ENCODE data around the gene GLMN.
A peak's percentile ranks its signal among the peaks of the same experiment; 100 is the strongest.

Gene GLMN

GRCh38 chr1:92298573-92299476, at the start of gene GLMN, which contains the start of gene RPAP2:
Gene GLMN, minus strand, starts transcription at chr1:92298987. Its CDS starts 988 bp downstream, at chr1:92297999.
Gene RPAP2, plus strand, starts transcription at chr1:92299059. Its CDS starts 15 bp downstream, at chr1:92299074.
- peak; percentile 90 for DNase-seq (ENCODE audit: low spot score)

DNA sequence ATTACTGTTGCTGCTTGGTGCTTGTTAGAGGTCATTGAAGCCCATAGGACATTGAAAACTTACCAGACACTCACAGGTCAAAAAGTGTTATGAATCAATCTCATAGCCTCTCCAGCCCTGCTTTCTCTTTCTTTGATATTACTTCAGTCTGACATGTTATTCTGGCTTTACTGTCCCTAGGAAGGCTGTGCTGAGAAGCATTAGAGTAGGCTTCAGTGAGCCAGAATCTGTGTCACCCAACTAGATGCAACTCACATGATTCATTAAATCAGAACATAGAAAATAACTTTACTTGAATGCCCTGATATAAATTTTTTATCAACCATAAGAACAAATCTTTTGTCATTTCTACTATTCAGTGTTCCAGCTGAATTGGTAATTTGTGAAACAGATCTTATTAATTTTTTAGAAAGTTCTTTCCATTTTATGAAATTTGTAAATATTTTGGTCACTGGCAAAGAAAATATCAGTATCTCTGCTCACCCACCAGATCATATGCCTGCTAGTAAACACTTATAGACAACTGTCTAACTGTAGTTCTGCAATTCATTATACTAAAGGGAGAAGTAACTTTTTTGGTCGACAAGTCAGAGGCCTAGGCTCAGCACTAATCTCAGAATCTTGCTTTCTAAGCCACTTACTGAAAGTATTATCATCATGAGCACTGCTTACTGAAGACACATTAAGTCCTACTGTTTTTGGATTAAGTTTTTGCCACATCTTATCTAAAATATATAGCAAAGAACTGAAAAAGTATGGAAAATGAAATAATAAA, 48.3 kb upstream of the GLMN start:
- DNase-seq (ENCODE audit: low spot score) = no peak

- DNase-seq (ENCODE audit: low spot score) = no peak
These were observed 44.3 kb upstream of the GLMN start for GRCh38 chr1:92343061-92343460.

DNA sequence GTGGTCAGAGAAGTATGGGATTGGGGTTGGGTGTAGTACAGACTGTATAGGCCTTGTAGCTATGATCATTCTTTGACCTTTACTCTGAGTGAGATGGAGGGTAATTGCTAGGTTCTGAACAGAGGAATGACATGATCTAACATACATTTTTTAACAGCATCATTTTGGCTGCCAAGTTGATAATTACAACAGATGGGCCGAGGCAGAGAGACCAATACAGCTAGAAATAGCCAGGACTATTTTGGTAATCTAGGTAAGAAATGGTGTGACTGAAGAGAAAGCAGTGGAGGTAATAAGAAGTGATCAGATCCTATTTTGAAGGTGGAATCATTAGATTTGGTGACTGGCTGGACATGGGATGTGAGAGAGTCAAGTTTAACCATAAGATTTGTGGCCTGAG, 43.6 kb upstream of the GLMN start:
- DNase-seq (ENCODE audit: low spot score) = no peak

DNA sequence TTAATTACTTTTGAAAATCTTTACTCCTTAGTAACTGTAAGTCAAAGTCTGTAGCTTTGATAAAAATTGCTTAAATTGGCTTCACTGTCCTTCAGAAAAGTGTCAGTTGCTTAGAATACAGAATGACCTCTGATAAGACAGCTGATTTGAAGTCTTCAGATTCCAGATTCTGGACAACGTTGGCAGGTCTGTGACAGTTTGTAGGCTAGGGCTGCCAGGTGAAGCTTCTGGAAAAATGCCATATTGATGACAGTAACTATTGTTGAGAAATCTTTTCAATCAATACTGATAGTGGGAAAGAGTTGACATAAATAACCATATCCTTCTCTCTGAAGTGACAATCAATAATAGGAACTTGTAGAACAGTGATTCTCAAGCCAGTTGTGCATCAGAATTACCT, 41.4 kb upstream of the GLMN start:
- no peak for DNase-seq (ENCODE audit: low spot score)

DNA sequence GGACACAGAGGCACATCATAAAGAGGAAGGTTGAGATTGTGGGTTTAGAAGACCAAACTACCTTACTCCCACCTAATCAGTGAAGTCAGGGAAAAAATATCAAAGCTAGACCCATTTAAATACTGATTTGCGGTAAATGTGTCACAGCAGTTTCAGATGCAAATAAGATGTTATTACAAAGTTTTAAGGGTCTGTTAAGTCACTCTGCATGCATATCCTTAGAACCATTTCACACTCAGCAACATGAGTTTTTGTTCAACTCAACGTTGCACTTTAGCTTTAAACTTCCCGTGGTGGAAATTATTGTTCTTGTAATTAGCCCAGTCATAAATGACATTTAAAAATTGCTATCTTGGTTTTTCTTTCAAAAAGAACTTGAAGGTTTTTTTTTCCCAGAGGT, 34.9 kb upstream of the GLMN start:
- no peak for DNase-seq (ENCODE audit: low spot score)

DNA sequence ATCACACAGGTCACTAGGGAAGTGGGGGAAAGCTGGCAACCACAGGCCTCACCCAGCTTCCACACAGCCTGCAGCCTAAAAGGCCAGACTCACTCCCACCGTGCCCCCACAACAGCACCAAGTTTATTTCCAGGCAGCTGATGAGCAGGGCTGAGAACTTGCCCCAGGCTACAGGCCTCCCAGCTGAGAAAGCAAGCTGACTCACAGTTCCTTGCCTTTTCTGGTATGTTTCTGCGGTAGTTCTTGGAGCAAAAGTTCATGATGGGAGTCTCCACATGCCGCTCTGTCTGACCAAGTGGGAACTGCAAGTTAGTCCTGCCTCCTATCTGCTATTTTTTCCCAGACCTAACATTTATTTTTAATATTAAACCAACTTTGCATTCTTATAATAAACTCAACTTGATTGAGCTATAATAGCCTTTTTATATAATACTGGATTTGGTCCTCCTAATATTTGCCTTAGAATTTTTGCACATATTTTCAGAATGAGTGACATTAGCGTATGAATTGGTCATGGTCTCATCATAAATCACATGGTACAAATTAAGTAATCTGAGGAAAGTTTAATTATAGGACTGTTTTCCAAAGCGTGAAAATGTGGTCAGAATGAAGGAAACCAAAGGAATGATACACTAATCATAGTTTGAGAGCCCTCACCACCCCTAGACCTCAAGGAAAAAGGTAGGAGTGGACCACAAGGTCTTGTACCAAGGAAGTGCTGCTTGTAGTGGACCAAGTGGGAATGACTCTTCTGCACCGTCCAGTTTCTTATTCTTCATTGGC, 30.8 kb upstream of the GLMN start:
- no peak for DNase-seq (ENCODE audit: low spot score)

DNA sequence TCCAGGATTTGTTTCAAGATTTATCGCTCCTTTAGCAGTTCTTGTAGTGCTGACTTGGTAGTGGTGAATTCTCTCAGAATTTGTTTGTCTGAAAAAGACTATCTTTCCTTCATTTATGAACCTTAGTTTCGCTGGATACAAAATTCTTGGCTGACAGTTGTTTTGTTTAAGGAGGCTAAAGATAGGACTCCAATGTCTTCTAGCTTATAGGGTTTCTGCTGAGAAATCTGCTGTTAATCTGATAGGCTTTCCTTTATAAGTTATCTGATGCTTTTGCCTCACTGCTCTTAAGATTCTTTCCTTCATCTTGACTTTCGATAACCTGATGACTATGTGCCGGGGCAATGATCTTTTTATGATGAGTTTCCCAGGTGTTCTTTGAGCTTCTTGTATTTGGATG, 29.0 kb upstream of the GLMN start:
- no peak for DNase-seq (ENCODE audit: low spot score)

- no peak for DNase-seq (ENCODE audit: low spot score)
These were observed 27.9 kb upstream of the GLMN start for GRCh38 chr1:92326681-92327080.

GRCh38 chr1:92324784-92325183, 26.0 kb upstream of the GLMN start:
- no peak for DNase-seq (ENCODE audit: low spot score)

GRCh38 chr1:92323473-92324453, 25.0 kb upstream of the GLMN start:
- DNase-seq (ENCODE audit: low spot score) = no peak

DNA sequence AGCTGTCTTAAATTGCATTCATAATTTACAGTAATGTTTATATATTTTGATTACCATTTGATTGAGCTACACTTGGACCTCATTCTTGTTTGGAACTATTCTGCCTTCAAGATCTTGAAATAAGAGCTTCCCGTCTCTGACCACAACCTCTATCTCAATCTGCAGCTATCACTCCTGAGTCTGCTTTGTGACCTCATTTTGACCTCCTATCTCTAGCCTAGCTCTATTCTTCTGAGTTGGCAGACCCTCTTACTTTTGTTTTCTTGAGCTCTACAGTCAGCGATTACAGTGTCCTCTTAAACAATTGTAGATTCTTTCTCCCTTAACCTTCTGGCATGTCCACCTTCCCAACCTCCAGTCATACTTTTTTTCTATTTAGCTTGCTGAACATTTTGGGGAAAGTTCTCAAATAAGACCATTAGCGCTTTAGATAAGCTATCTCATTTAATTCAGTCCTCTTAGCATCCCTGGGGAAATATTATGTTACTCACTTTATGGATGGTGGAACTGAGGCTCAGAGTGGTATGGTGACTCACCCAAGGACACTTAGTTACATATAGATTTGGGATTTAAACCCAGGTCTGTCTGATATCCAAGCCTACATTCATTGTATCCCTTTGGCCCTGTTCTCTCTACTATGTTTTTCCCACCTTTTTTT, 19.2 kb upstream of the GLMN start:
- no peak for DNase-seq (ENCODE audit: low spot score)

- DNase-seq (ENCODE audit: low spot score) = no peak
These were observed 17.2 kb upstream of the GLMN start for GRCh38 chr1:92315766-92316599.

DNA sequence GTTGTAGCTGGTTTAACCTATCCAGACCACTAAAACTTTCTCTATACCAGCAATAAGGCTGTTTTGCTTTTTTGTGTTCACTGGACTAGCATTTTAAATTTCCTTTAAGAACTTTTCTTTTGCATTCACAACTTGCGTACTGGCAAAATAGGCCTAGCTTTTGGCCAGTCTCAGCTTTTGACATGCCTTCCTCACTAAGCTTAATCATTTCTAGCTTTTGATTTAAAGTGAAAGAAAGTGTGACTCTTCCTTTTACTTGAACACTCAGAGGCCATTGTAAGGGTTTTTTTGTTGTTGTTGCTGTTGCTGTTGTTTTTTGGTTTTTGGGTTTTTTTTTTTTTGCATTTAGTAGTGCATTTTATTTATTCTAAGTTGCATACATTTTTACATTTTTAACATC, 15.2 kb upstream of the GLMN start:
- no peak for DNase-seq (ENCODE audit: low spot score)

DNA sequence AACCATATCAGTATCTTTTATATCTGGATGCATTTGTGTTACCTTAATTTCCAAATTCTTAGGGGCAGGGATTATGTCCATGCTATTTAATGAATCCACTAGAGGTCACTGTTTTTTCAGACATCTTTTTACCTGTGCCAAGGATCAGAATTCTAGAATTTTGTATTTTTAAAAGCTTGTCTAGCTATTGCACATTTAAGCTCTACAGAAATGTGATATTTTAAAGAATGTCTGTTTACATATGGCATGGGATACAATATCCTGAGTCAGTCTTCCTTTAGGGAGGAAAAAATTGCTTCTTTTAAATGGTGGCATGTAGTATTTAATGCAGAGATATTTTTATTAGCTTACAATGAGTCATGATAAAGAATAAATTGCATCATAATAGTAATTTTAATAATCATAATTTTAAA, 11.4 kb upstream of the GLMN start:
- peak; percentile 33 for DNase-seq (ENCODE audit: low spot score)

DNA sequence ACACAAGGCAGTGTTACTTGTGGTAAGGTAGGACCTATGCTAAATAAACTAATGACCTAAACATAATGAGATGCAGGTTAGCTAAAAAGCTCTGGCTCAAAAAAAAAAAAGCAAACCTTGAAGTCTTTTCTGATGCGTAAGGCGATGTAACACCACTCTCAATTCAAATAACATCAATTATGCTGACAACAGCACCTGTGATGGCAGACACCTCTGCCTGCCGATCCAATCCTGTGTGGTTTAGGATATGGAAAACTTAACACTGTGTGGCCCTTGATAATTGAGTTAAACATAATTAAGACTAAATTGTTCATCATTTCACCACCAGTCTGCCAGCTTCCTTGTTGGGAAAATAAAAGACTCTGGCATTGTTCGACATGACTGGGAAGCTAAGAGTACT, 9.2 kb upstream of the GLMN start:
- DNase-seq (ENCODE audit: low spot score) = no peak

GRCh38 chr1:92306020-92306419, 7.2 kb upstream of the GLMN start:
- no peak for DNase-seq (ENCODE audit: low spot score)

DNA sequence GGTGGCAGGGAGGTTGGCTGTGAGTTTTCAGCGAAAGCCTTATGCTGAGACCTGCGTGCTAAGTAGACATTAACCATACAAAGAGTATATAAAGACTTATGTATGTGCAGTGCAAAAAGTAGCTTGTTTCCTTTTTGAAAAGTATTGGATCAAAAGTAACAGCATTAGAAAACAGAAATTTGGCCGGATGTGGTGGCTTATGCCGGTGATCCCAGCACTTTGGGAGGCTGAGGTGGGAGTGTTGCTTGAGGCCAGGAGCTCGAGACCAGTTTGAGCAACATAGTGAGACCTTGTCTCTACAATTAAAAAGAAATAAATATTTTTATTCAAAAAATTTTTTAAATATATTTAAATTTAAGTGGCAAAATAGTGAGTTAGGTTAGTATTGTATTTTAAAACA, 2.2 kb upstream of the GLMN start:
- no peak for DNase-seq (ENCODE audit: low spot score)

DNA sequence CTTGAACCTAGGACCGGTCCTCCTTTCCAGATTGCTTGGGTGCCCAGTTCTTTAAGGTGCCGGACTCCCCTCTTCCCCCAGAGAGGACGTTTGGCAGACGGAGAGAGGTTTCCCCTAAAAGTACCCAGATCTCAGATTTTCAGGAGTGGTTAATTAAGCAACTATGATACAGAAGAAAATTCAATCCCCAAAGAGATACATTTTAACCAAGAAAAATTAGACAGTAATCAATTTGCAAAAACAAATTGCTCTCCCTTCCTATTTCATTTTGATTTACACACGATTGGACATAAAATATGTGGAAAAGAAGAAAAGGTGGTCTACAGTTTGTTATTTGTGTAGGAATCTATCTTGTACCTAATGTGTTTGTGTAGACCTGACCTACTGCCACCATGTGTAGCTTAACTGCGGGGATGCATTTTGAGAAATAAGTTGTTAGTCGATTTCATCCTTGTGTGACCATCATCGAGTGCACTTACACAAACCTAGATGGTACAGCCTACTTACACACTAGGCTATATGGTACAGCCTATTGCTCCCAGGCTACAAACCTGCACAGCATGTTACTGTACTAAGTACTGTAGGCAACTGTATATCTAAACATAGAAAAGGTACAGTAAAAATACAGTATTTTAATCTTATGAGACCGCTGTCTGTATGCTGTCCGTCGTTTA, 827 bp upstream of the GLMN start:
- no peak for DNase-seq (ENCODE audit: low spot score)
